UCSD-AML1 (cell line): ENCODE results near the gene MUC2.

Experiments
- DNase-seq: peaks from one replicate; lab custom pipeline; 2025; ENCODE audit not compliant: unreplicated experiment; lab: John Stamatoyannopoulos, UW

Gene MUC2

DNA sequence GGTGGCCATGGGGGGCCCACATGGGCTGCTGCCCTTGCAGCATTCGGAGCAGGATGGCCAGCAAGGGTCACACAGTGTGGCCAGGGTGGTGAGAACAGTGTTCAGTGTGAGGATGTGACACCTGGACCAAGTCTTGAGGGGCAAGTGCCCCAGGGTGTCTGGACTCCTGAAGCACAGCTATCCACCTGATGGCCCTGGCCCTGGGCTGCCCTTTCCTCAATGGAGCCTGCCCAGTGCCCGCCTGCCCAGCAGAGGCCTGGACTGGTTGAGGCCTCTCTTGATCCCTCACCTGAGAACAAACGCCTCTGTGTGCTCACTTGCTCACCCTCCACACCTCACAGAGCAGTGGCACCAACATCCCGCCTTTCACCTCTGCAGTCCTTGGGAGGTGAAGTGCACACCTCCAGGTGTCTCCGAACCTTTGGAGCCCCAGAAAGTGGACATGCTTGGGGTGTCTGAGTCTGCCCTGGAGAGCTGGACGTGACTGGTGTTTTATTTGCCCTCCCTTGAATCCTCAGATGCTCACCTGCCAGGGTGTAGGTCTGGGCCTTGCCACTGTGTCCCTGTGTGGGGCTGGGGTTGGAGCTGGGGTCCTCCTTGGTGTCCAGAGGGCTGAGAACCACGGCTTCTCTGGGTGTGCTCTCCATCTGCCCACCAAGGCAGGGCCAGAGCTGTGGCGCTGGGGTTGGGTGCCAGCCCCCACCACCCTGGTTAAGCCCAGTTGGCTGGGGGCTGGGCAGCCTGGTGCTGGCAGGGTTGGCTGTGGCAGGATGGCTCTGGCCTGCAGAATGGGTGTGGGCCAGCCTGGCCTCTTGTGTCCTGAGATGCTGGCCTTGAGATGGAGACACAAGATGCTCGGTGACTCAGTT lies 3.8 kb upstream of the MUC2 start:
- no peak for DNase-seq

DNA sequence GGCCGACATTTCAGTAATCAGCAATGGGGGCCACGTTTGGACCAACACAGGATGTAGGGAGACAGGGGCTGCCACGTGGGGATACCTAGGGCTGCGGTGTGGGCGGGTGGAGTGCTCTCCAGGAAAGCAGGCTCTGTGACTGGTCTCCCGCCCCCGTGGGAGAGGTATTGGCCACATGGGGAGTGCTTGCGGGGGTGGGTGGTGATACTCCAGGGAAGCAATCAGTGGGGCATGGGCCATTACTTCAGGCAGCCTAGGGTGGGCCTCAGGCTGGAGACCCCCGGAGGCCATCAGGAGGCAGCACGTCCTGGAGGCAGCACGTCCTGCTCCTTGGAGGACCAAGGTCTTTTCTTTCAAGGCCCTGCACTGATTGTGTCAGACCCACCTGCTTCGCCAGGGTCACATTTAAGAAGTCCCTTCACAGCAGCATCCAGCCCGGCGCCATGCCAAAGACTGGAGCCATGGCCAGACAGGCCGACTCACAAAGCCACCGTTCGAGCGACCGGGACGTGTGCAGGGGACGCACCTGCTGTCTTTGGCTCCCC lies 3.0 kb upstream of the MUC2 start:
- no peak for DNase-seq

DNA sequence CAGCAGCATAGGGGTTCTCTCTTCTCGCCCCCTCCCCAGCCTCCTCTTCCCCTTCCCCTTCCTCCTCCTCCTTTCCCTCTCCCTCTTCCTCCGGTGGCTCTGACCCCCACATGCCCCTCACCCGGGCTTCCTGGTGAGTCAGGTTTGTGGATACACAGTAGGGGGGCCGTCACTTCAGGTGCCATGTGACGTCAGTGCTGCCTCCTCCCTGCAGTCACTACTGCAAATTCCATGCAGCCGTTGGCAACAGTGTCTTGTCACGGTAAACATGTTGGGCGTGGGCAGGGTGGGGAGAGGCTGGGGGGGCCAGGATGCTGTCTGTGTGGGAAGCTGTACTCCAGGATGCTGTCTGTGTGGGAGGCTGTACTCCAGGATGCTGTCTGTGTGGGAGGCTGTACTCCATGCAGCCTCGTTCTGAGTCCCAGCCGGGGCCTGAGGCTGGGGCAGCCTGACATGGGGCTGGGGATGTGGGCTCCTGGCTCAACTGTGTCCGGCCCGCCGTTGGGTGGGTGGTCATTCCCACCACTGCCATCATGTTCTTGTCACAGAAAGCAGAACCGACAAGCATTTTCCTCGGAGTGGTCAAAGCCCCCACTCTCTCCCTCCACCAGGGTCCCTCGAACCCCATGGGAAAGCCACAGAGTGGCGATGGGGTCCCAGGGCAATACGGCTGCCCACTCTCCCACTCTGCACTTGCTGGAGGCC lies 2.4 kb upstream of the MUC2 start:
- DNase-seq, result peak; percentile 74

DNA sequence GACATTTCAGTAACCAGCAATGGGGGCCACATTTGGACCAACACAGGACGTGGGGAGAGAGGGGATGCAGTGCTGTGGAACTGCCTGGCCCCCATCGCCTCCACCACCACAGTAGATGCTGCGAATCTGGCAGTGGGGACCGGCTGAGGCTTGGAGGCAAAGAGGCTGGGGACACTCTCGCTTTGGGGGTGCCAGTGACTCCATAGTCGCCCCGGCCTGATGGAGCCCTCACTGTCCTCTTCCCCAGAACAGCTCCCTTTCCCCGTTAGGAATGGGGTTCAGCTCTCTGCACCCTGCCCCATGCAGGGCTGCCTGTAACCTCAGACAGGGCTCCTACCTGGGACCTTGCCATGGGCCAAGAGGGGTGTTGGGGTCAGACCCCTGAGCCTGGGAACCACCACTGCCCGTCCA lies 1.8 kb upstream of the MUC2 start:
- no peak for DNase-seq

DNA sequence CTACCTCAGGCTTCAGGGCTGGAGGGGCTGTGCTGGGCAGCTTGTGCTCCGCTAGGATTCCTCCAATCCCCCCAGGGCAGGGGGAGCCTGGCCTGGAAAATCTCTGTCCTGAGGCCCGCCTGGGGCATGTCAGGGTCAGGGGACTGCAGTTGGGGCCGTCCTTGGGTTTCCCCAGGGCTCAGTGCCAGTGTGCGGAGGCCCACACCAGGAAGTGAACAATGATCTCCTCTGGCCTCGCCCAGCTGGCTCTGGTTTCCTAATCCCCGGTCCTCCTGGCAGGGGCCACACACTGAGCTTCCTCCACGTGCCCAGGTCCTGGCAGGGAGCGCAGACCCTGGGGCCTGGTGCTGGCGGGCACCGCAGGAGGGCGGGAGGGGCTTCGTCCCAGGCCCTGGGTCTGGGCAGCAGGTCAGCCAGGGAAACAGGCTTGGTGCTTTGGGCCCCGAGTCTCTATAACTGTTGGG lies 1.4 kb upstream of the MUC2 start:
- DNase-seq, result peak; percentile 59

DNA sequence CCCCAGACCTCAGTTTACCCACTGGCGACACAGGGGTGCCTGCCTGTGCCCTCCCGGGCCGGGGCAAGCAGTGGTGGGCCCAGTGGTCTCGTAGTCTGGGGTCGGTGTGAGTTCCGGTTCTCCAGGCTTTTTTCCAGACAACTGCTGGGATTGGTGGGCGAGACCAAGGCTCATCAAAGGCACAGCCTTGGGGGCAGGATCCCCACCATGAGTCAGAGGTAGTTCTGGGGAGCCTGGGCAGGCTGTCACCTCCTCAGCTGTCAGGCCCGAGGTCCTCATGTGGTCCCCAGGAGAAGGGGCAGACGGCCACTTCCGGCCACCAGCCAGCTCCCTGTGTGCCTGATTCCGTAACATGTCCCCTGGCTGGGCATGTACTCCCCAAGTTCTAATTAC lies 827 bp upstream of the MUC2 start:
- DNase-seq, result no peak

DNA sequence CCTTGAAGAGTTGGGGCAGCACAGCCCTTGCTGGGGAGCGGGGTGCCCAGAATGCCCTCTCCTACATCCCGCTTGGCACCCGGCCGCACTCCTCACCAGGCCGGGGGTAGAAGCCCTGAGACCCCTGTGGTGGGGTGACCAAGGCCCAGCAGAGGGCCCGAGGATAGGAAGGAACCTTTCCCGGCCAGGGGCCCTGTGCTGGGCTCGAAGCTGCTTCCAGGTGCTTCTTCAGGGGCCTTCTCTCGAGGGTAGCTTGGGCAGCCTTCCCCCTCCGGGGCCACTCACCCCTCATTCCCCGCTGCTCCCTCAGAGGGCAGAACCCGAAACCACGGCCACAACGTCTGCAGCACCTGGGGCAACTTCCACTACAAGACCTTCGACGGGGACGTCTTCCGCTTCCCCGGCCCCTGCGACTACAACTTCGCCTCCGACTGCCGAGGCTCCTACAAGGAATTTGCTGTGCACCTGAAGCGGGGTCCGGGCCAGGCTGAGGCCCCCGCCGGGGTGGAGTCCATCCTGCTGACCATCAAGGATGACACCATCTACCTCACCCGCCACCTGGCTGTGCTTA lies 752 bp downstream of the MUC2 start:
- DNase-seq, result no peak

DNA sequence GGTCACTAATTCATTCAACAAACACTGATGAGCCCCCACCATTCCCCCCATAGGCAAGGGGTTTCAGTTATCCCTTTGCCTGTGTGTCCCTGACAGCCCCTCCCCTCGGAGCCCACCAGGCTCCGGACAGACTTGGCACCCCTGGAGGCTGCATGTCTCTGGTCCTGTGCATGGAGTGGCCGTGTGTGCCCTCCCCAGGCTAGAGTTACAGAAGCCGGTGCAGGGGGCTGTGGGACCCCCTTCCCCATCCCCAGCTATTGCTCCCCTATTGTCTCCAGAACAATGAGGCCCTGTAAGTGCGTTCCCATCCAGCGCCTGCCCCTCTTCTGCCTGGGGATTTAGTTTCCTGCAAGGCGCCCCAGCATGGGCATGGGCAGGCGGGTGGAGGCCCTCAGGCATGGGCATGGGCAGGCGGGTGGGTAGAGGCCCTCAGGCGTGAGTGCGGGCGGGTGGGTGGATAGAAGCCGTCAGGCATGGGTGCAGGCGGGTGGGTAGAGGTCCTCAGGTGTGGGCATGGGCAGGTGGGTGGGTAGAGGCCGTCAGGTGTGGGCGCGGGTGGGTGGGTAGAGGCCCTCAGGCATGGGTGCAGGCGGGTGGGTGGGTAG lies 1.5 kb downstream of the MUC2 start:
- DNase-seq, result no peak

DNA sequence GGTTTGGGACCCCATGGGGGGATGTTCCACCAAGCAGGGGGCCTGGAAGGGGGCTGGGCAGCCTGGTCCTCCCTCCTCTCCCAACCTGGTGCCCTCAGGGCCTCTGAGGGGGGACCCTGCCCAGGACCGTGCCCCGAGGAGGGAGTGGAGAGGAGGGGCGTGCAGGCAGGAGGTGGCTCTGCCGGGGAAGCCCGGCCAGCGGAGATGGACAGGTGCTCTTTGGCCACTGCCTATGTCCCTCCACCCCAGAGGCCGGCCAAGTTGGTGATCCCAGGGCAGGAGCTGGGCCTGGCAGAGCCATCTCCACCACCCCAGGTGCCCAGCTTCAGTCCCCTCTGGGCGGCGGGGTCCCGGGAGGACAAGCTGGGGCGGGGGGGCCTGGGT lies 2.4 kb downstream of the MUC2 start:
- DNase-seq, result no peak

DNA sequence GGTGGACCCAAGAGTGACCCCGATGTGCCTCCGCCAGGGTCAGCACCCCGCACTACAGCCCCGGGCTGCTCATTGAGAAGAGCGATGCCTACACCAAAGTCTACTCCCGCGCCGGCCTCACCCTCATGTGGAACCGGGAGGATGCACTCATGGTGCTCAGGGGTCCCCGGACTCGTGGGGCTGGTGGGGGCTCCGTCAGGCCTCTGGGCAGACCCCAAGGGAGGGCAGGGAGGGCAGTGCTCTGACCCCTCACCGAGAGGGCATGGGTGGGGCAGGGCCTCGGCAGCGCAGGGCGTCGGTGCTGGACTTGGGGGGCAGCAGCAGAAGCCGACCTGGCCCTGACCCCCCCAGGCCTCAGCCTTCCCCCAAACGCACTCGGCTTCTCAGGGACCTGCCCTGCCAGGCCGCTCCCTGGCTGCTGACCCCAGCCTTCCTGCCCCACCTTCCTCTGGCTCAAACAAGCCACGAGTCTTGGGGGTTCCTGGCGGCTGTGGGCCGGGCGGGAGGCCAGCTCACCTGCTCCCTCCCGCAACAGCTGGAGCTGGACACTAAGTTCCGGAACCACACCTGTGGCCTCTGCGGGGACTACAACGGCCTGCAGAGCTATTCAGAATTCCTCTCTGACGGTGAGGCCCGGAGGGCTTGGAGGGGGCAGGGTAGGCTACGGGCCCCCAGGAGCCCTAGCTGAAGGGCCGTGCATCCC lies 2.9 kb downstream of the MUC2 start:
- no peak for DNase-seq

DNA sequence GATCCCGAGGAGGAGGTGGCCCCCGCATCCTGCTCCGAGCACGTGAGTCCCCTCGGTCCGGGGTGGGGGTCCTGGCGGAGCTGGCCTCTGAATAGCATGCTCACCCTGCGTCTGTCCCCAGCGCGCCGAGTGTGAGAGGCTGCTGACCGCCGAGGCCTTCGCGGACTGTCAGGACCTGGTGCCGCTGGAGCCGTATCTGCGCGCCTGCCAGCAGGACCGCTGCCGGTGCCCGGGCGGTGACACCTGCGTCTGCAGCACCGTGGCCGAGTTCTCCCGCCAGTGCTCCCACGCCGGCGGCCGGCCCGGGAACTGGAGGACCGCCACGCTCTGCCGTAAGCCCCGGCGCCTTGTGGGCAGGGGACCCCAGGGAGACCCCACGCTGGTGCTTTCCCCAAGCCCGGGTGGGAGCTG lies 3.5 kb downstream of the MUC2 start:
- DNase-seq, result no peak

DNA sequence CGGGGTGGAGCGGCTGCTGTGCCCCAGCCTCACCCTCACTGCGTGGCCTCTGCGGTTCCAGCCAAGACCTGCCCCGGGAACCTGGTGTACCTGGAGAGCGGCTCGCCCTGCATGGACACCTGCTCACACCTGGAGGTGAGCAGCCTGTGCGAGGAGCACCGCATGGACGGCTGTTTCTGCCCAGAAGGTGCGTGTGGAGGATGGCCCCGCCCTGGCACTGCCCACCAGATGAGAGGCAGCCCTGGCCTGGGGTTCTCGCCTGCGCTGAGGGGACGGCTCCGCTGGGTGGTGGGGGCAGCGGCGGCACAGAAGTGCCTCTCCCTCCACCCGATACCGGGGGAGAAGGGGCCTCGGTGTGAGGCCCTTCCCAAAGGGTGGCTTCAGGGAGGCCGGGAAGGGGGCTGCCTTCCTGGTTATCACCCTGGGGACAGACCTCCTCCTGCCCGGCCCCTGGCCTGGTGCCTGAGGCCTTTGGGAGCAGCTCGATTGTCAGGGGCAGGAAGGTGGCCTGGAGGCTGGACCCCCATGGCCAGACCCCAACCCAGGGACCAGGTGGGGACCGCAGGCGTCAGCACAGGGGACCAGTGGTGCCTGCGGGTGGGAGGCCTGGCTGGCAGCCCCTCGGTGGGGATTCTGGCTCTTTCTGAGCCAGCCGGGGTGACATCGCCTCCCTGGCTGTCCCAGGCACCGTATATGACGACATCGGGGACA lies 7.1 kb downstream of the MUC2 start:
- no peak for DNase-seq

DNA sequence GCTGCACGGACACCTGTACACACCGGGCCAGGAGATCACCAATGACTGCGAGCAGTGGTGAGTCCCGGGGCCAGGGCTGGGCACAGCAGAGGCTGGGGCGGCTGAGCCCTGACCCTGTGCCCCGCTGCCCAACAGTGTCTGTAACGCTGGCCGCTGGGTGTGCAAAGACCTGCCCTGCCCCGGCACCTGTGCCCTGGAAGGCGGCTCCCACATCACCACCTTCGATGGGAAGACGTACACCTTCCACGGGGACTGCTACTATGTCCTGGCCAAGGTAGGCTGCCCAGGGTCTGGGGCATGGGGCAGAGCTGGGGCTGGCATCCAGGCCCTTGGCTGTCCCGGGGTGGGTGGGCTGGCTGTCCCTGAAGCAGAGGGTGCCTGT lies 7.7 kb downstream of the MUC2 start:
- DNase-seq, result no peak

DNA sequence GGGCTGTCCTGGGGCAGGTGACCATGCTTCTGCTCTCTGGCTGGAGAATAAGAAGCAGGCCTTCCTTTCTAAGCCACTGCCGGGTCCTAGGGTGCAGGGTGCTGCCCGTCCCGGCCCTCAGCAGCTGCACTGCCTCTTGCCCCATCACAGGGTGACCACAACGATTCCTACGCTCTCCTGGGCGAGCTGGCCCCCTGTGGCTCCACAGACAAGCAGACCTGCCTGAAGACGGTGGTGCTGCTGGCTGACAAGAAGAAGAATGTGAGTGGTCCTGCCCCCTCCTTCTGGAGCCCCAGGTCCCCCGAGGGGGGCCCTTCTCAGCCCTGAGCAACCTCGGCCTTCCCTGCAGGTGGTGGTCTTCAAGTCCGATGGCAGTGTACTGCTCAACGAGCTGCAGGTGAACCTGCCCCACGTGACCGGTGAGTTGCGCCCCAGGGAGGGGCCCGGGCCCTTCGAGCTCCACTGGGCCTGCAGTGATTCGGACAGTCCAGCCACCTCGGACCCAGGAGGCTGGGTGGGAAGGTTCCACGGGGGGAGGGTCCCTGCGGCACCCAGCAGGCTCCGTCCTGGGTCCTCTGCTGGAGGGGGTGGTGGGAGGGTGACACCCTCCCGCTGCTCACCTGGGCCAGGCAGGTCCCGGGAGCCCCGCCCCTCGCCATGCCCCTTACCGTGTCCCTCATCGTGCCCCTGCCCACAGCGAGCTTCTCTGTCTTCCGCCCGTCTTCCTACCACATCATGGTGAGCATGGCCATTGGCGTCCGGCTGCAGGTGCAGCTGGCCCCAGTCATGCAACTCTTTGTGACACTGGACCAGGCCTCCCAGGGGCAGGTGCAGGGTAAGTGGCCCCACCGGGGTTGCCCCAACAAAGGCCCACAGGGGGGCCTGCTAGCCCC lies 8.3 kb downstream of the MUC2 start:
- no peak for DNase-seq

DNA sequence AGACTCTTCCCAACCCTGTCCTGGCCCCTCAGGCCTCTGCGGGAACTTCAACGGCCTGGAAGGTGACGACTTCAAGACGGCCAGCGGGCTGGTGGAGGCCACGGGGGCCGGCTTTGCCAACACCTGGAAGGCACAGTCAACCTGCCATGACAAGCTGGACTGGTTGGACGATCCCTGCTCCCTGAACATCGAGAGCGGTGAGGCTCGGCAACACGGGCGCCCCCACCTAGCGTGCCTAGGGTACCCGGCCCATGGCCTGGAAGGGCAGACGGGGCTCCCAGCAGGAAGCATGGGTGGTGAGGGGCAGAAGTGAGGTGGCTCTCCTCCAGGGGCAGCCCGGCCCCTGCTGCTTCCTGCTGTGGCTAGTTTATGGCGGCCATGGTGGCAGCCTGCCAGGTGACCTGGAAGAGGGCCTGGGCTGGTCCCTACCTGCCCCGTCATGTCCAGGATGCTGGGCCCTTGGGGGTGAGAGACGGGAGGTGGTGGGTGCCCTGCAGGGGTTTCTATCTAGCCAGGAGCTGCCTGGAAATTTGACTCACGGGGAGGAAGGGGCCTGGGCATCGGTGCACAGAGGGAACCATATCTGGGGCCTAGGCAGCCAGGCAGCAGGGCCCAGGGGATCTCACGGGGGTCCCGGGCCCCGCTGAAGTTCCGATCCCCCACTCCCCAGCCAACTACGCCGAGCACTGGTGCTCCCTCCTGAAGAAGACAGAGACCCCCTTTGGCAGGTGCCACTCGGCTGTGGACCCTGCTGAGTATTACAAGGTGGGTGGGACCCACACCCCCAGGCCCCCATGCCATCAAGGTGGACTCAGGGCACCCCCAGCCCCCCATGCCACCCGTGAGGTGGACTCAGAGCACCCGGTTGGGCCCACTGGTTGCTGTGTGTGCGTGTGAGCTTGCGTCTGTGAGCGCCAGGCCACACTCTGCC lies 9.2 kb downstream of the MUC2 start:
- no peak for DNase-seq

DNA sequence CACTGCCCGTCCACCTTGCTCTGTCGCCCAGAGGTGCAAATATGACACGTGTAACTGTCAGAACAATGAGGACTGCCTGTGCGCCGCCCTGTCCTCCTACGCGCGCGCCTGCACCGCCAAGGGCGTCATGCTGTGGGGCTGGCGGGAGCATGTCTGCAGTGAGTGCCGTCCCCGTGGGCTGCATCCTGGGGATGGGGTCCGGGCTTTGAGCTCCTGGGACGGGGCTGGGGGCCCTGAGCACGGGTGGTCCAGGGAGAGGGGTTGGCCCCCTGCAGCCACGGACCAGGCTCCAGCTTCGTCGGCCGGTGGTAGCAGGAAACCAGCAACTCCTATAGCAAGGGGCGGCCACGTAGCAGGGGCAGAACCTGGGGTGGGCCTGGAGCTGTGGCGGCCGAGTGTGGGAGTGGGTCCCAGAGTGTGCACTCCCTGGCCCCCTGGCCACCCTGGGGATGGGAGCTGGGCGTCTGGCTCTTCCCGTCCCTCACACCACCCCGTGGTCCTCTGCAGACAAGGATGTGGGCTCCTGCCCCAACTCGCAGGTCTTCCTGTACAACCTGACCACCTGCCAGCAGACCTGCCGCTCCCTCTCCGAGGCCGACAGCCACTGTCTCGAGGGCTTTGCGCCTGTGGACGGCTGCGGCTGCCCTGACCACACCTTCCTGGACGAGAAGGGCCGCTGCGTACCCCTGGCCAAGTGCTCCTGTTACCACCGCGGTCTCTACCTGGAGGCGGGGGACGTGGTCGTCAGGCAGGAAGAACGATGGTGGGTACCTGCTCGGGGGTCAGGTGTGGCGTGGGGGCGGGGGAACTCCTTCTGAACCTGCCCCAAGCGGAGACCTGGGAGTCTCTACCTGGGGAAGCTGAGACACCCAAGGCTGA lies 10.1 kb downstream of the MUC2 start:
- no peak for DNase-seq
